ENCODE results near the gene CNTN4.

- no peak for TF ChIP-seq CTCF (IDR thresholded peaks at IDR 0.05; ENCODE audit: insufficient read depth, low read length)
- no peak for TF ChIP-seq POLR2AphosphoS5 (IDR thresholded peaks at IDR 0.05; ENCODE audit: low read depth)
Observed at GRCh38 chr3:2363854-2364253, 265.2 kb downstream of the CNTN4 start.
